CD4-positive, CD25-positive, alpha-beta regulatory T cell (primary cell): ENCODE measurements around the gene EFCAB11. TPM values are rescaled to one million over a fixed set of nuclear protein-coding genes. Genes with fewer than 3 reads are reported as not detected.
A peak's percentile ranks its signal among the peaks of the same experiment; 100 is the strongest.

Source experiments
- ATAC-seq, 2 donors: fragments of 150-1000 bp; cut with Tn5 transposase; one replicate each; pipeline ENCODE4 v1.10.0; 2021; ENCODE audit warnings: low read depth in 2 of 2, moderate number of reproducible peaks in 2 of 2, moderate library complexity in 1 of 2
- DNase-seq, 3 donors: peaks; one replicate each; pipeline versions ENCODE4 v3.0.0 to v3.0.0-alpha.2; 2012 to 2022; ENCODE audit warnings: mixed read lengths in 1 of 3
- H3K27ac ChIP-seq: one replicate; pipeline ENCODE4 v1.7.0; 2013; ENCODE audit warnings: mild to moderate bottlenecking, low read length; ENCODE audit not compliant: insufficient read depth, poor library complexity, severe bottlenecking
- H3K27me3 ChIP-seq: one replicate; pipeline ENCODE4 v1.7.0; 2013; ENCODE audit warnings: low read length; ENCODE audit not compliant: control insufficient read depth, insufficient read depth
- H3K36me3 ChIP-seq: one replicate; pipeline ENCODE4 v1.7.0; 2013; ENCODE audit warnings: mild to moderate bottlenecking, low read length, moderate library complexity; ENCODE audit not compliant: control insufficient read depth, insufficient read depth
- H3K4me1 ChIP-seq: 2 replicates; pipeline ENCODE4 v1.7.0; 2013; ENCODE audit warnings: mild to moderate bottlenecking, low read length; ENCODE audit not compliant: insufficient read depth, control insufficient read depth, poor library complexity, severe bottlenecking
- H3K4me3 ChIP-seq: one replicate; pipeline ENCODE4 v1.7.0; 2013; ENCODE audit warnings: low read depth, mild to moderate bottlenecking, low read length, moderate library complexity
- H3K9me3 ChIP-seq, 2 experiments: 1 replicate in 1 of 2; 2 replicates in 1 of 2; pipeline ENCODE4 v1.7.0; 2013; ENCODE audit warnings: low read length in 2 of 2, mild to moderate bottlenecking in 1 of 2, moderate library complexity in 1 of 2; ENCODE audit not compliant: control insufficient read depth in 2 of 2
- H3K27ac Mint-ChIP-seq, 3 donors: one replicate each; pipeline ENCODE4 v1.8.0; 2020 to 2022; ENCODE audit warnings: mild to moderate bottlenecking in 3 of 3, mixed read lengths in 3 of 3, moderate library complexity in 2 of 3
- H3K27me3 Mint-ChIP-seq: one replicate; pipeline ENCODE4 v1.8.0; 2022; ENCODE audit warnings: mild to moderate bottlenecking, mixed read lengths
- H3K36me3 Mint-ChIP-seq: one replicate; pipeline ENCODE4 v1.8.0; 2020; ENCODE audit warnings: mixed read lengths
- H3K4me1 Mint-ChIP-seq, 4 donors: one replicate each; pipeline ENCODE4 v1.8.0; 2020 to 2022; ENCODE audit warnings: mixed read lengths in 4 of 4, mild to moderate bottlenecking in 1 of 4
- H3K4me3 Mint-ChIP-seq, 4 donors: one replicate each; pipeline ENCODE4 v1.8.0; 2020 to 2022; ENCODE audit warnings: mild to moderate bottlenecking in 4 of 4, mixed read lengths in 4 of 4, moderate library complexity in 3 of 4
- H3K9me3 Mint-ChIP-seq, 7 donors: one replicate each; pipeline ENCODE4 v1.8.0; 2020 to 2022; ENCODE audit warnings: mixed read lengths in 7 of 7, mild to moderate bottlenecking in 3 of 7, moderate library complexity in 2 of 7
- polyA plus RNA-seq, 4 donors: library from polyadenylated mRNA; unstranded; fragments of 300-500 nt; fragmentation: Illumina TruSeq; gene quantifications; one replicate each; pipeline ENCODE4 v1.2.3, GENCODE V29; 2021
- total RNA-seq: library from RNA; stranded (reverse); gene quantifications from one replicate; pipeline ENCODE4 v1.2.3, GENCODE V29; 2022

EFCAB11 gene
- total and polyA plus RNA-seq, 5 donors from 2014 or later = 0.84 to 2.9 (median 1.6) TPM

- Histone ChIP-seq H3K4me1 (no peaks in the 10 kb centered on the region), H3K27ac (no peak overlapping the region), H3K27me3 (no peaks in the 10 kb centered on the region), H3K9me3 (no peaks in the 10 kb centered on the region), H3K4me3 (no peak overlapping the region), H3K36me3 (no peaks in the 10 kb centered on the region)
- ATAC-seq = no peak
- DNase-seq = no peak
- H3K4me3 Mint-ChIP-seq = no peak overlapping the region
- no peaks in the 10 kb centered on the region for H3K27me3 Mint-ChIP-seq
- H3K4me1 Mint-ChIP-seq = no peaks in the 10 kb centered on the region
- H3K27ac Mint-ChIP-seq = peak overlapping the region in 1 of 3 donors; percentile 22
- peaks cover 3% of the 10 kb centered on the region for H3K36me3 Mint-ChIP-seq
- no peaks in the 10 kb centered on the region for H3K9me3 Mint-ChIP-seq
Observed at GRCh38 chr14:89933002-89933401, 21.5 kb downstream of the EFCAB11 start.

DNA sequence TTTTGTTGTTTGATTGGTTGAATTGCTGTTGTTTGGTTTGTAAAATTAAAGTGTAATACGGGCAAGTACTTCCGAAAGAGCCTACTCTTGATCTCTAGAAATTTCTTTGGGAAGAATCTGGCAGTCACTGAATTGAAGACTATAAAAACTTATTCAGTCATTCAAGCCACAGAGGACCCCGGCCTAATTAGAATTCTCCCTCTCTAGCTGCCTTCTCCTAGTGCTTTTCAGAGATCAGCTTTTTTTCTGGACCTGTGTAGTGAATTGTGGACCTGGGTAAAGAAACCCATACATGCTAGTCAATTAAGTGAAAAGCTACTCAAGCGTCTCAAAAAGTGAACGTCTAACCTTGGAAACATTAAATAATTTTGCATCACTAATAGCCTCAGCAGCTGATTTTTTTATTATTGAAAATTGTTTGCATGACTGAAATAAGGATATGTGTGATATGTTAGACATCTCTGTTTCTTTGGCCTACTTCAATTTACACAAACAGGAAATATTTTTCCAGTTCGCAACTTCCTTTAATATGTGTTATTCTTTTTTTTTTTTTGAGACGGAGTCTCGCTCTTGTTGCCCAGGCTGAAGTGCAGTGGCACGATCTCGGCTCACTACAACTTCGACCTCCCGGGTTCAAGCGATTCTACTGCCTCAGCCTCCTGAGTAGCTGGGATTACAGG lies 27.2 kb downstream of the EFCAB11 start:
- no peak overlapping the region for H3K27ac Mint-ChIP-seq

GRCh38 chr14:89926694-89927093 lies 27.8 kb downstream of the EFCAB11 start:
- no peaks in the 10 kb centered on the region for H3K4me1 ChIP-seq
- Mint-ChIP-seq H3K9me3 (no peaks in the 10 kb centered on the region), H3K27ac (no peak overlapping the region), H3K36me3 (peaks cover 3% of the 10 kb centered on the region), H3K4me1 (peaks cover 0 to 2% (median 0%) of the 10 kb centered on the region in 4 donors), H3K4me3 (no peak overlapping the region), H3K27me3 (no peaks in the 10 kb centered on the region)
- H3K36me3 ChIP-seq = no peaks in the 10 kb centered on the region
- no peaks in the 10 kb centered on the region for H3K9me3 ChIP-seq
- ATAC-seq (no peak), DNase-seq (no peak)
- no peaks in the 10 kb centered on the region for H3K27me3 ChIP-seq
- no peak overlapping the region for H3K4me3 ChIP-seq
- H3K27ac ChIP-seq = no peak overlapping the region

More for the DNA sequence above, 27.2 kb downstream of the EFCAB11 start:
- Histone ChIP-seq H3K27me3 (no peaks in the 10 kb centered on the region), H3K4me1 (no peaks in the 10 kb centered on the region), H3K4me3 (no peak overlapping the region), H3K27ac (no peak overlapping the region), H3K9me3 (no peaks in the 10 kb centered on the region), H3K36me3 (no peaks in the 10 kb centered on the region)
- peaks cover 0 to 2% (median 0%) of the 10 kb centered on the region in 4 donors for H3K4me1 Mint-ChIP-seq
- H3K27me3 Mint-ChIP-seq = no peaks in the 10 kb centered on the region
- no peak overlapping the region for H3K4me3 Mint-ChIP-seq
- ATAC-seq (no peak), DNase-seq (no peak)
- no peaks in the 10 kb centered on the region for H3K9me3 Mint-ChIP-seq
- peaks cover 3% of the 10 kb centered on the region for H3K36me3 Mint-ChIP-seq

GRCh38 chr14:89924268-89924667 lies 30.3 kb downstream of the EFCAB11 start:
- ATAC-seq = no peak
- H3K4me3 ChIP-seq = no peak overlapping the region
- DNase-seq = no peak
- Mint-ChIP-seq H3K4me1 (peaks cover 0 to 3% (median 1%) of the 10 kb centered on the region in 4 donors), H3K36me3 (no peaks in the 10 kb centered on the region), H3K4me3 (no peak overlapping the region), H3K27me3 (no peaks in the 10 kb centered on the region), H3K27ac (no peak overlapping the region), H3K9me3 (no peaks in the 10 kb centered on the region)
- no peaks in the 10 kb centered on the region for H3K9me3 ChIP-seq
- H3K27me3 ChIP-seq = no peaks in the 10 kb centered on the region
- no peaks in the 10 kb centered on the region for H3K4me1 ChIP-seq
- H3K36me3 ChIP-seq = no peaks in the 10 kb centered on the region
- H3K27ac ChIP-seq = no peak overlapping the region

GRCh38 chr14:89922031-89922907 lies 32.3 kb downstream of the EFCAB11 start:
- Mint-ChIP-seq H3K9me3 (peaks cover 0 to 2% (median 0%) of the 10 kb centered on the region in 7 donors), H3K4me1 (peaks cover 0 to 3% (median 1%) of the 10 kb centered on the region in 4 donors), H3K27me3 (no peaks in the 10 kb centered on the region), H3K36me3 (no peaks in the 10 kb centered on the region), H3K4me3 (no peak overlapping the region), H3K27ac (no peak overlapping the region)
- H3K9me3 ChIP-seq = no peaks in the 10 kb centered on the region
- H3K27ac ChIP-seq = no peak overlapping the region
- DNase-seq (no peak), ATAC-seq (no peak)
- H3K4me3 ChIP-seq = no peak overlapping the region
- H3K27me3 ChIP-seq = no peaks in the 10 kb centered on the region
- H3K36me3 ChIP-seq = no peaks in the 10 kb centered on the region
- H3K4me1 ChIP-seq = no peaks in the 10 kb centered on the region

GRCh38 chr14:89921346-89921745 lies 33.2 kb downstream of the EFCAB11 start:
- no peaks in the 10 kb centered on the region for H3K36me3 Mint-ChIP-seq

DNA sequence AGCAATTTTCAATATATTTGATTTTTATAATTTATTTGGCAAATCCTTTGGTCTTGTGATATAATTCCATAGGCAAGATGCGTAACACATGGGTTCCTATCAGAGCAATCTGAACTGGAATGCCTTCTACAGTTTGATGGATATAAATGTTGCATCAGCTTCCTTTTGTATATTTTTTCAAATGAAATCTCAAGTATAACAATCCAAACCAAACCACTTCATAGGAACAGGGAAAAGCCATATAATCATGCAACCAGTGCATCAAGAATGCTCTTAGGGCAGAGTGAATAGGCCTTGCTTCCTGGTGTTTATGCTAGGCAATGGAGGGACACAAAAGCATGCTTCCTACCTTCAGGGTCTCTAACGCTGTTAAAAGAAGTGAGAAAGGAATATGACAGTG lies 34.5 kb downstream of the EFCAB11 start:
- H3K27ac Mint-ChIP-seq = no peak overlapping the region
- Histone ChIP-seq H3K4me1 (no peaks in the 10 kb centered on the region), H3K9me3 (no peaks in the 10 kb centered on the region), H3K27ac (no peak overlapping the region), H3K36me3 (no peaks in the 10 kb centered on the region), H3K4me3 (no peak overlapping the region), H3K27me3 (no peaks in the 10 kb centered on the region)
- ATAC-seq (no peak), DNase-seq (no peak)
- H3K36me3 Mint-ChIP-seq = no peaks in the 10 kb centered on the region
- peaks cover 2 to 5% (median 3%) of the 10 kb centered on the region in 4 donors for H3K4me1 Mint-ChIP-seq
- H3K9me3 Mint-ChIP-seq = peaks cover 0 to 2% (median 0%) of the 10 kb centered on the region in 7 donors
- peaks cover 6% of the 10 kb centered on the region for H3K27me3 Mint-ChIP-seq
- H3K4me3 Mint-ChIP-seq = no peak overlapping the region

More at GRCh38 chr14:89921346-89921745, 33.2 kb downstream of the EFCAB11 start:
- no peak overlapping the region for H3K4me3 ChIP-seq
- no peaks in the 10 kb centered on the region for H3K9me3 ChIP-seq
- H3K27me3 ChIP-seq = no peaks in the 10 kb centered on the region
- Mint-ChIP-seq H3K27ac (no peak overlapping the region), H3K27me3 (no peaks in the 10 kb centered on the region), H3K4me3 (no peak overlapping the region), H3K4me1 (peaks cover 0 to 3% (median under 1%) of the 10 kb centered on the region in 4 donors), H3K9me3 (peaks cover 0 to 2% (median 0%) of the 10 kb centered on the region in 7 donors)
- no peaks in the 10 kb centered on the region for H3K4me1 ChIP-seq
- no peak for DNase-seq
- no peaks in the 10 kb centered on the region for H3K36me3 ChIP-seq
- no peak for ATAC-seq
- no peak overlapping the region for H3K27ac ChIP-seq
